RWPE1 (cell line): ENCODE results near the gene SLC48A1.
A peak's percentile ranks its signal among the peaks of the same experiment; 100 is the strongest.

Experiments used
- CTCF ChIA-PET: fragments of 350-600 bp; sonication (Branson Sonifier 250); formaldehyde crosslinking; extraction: SDS; loops from one replicate; lab custom pipeline; 2021; lab: Yijun Ruan, JAX
- POLR2A ChIA-PET: fragments of 400-600 bp; formaldehyde crosslinking; extraction: SDS; loops from one replicate; lab custom pipeline; 2020; ENCODE audit warnings: antibody characterized with exemption; ENCODE audit not compliant: low non-redundant PET; lab: Yijun Ruan, JAX
- DNase-seq: peaks from one replicate; pipeline ENCODE4 v3.0.0; 2012; ENCODE audit warnings: low spot score
- H3K27ac ChIP-seq: fragments of 450-650 bp; 2 replicates; pipeline ENCODE4 v1.5.1; 2017
- TF ChIP-seq, protein P1 (sequence below): fragments of 450-650 bp; conservative IDR thresholded peaks from 2 replicates; pipeline ENCODE4 v1.5.1; 2017; ENCODE audit warnings: low read depth, mild to moderate bottlenecking

The SLC48A1 gene

GRCh38 chr12:47789712-47790489 lies 16.9 kb downstream of the SLC48A1 start:
- TF ChIP-seq, protein P1, sequence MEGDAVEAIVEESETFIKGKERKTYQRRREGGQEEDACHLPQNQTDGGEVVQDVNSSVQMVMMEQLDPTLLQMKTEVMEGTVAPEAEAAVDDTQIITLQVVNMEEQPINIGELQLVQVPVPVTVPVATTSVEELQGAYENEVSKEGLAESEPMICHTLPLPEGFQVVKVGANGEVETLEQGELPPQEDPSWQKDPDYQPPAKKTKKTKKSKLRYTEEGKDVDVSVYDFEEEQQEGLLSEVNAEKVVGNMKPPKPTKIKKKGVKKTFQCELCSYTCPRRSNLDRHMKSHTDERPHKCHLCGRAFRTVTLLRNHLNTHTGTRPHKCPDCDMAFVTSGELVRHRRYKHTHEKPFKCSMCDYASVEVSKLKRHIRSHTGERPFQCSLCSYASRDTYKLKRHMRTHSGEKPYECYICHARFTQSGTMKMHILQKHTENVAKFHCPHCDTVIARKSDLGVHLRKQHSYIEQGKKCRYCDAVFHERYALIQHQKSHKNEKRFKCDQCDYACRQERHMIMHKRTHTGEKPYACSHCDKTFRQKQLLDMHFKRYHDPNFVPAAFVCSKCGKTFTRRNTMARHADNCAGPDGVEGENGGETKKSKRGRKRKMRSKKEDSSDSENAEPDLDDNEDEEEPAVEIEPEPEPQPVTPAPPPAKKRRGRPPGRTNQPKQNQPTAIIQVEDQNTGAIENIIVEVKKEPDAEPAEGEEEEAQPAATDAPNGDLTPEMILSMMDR = no peak
- POLR2A ChIA-PET = no interaction called here
- peak overlapping the region; percentile 51 for H3K27ac ChIP-seq
- DNase-seq = no peak
- CTCF ChIA-PET = interaction anchor here (0.6 to 2.5 kb wide), 6 partner anchors 10 to 253 kb away, joined by 3 to 9 read pairs (median 3); no protein-coding TSS in a partner anchor

- ChIA-PET POLR2A (interaction anchor here (0.5 kb wide), 1 partner anchor 42 kb away, joined by 4 read pairs; no protein-coding TSS in a partner anchor), CTCF (interaction anchor here (0.6 to 2.5 kb wide), 7 partner anchors 11 to 139 kb away, joined by 3 to 9 read pairs (median 3); no protein-coding TSS in a partner anchor)
- TF ChIP-seq, protein P1 = no peak
- no peak for DNase-seq
- H3K27ac ChIP-seq = peak overlapping the region; percentile 51
These were observed 17.8 kb downstream of the SLC48A1 start for GRCh38 chr12:47790676-47791350.

- CTCF ChIA-PET = interaction anchor here (0.6 to 2.5 kb wide), 3 partner anchors 43 to 46 kb away, joined by 3 to 9 read pairs (median 3); no protein-coding TSS in a partner anchor
- DNase-seq = no peak
- H3K27ac ChIP-seq = peak overlapping the region; percentile 51
- TF ChIP-seq, protein P1 = no peak
- POLR2A ChIA-PET = no interaction called here
These were observed 18.3 kb downstream of the SLC48A1 start for GRCh38 chr12:47791351-47791746.

GRCh38 chr12:47791874-47792273 lies 18.8 kb downstream of the SLC48A1 start:
- CTCF ChIA-PET = interaction anchor here (0.6 to 2.5 kb wide), 3 partner anchors 42 to 49 kb away, joined by 3 to 9 read pairs (median 3); no protein-coding TSS in a partner anchor
- POLR2A ChIA-PET = no interaction called here
- H3K27ac ChIP-seq = peak overlapping the region; percentile 51
- TF ChIP-seq, protein P1 = no peak
- DNase-seq = no peak

DNA sequence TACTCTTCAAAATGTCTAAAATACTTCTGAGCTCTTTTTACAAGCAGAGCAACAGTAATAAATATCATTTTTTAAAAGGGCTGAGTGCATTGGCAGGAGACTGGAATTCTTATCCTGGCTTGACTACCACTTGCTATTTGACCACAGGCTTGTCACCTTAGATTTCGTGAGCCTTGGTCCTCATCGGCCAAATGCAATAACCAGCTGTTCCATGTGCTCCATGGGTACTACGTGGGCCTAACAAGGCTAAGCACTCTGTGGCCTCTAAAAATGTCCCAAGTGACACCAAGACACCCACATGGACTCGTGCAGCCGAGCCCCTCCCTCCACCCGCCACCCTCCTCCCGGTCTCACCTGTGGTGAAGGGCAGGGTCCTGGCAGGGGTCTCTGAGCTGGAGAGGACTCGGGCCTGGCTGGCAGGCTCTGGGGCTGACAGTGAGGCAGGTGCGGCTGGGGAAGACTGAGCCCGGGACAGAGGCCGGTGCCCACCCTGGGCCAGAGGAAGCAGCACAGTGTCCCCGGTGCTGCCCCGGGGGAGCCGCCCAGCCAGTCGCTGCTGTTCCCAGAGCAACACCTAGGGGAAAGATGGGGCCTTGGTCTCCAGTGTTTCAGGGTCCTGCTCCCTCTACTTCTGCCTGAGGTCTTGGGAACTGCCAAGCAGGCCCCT lies 20.1 kb downstream of the SLC48A1 start:
- DNase-seq = no peak
- TF ChIP-seq, protein P1 = no peak
- POLR2A ChIA-PET = interaction anchor here (0.5 kb wide), 1 partner anchor 10 kb away, joined by 4 read pairs; no protein-coding TSS in a partner anchor
- peak overlapping the region; percentile 44 for H3K27ac ChIP-seq
- CTCF ChIA-PET = interaction anchor here (1.2 kb wide), 1 partner anchor 50 kb away, joined by 3 read pairs; no protein-coding TSS in a partner anchor

DNA sequence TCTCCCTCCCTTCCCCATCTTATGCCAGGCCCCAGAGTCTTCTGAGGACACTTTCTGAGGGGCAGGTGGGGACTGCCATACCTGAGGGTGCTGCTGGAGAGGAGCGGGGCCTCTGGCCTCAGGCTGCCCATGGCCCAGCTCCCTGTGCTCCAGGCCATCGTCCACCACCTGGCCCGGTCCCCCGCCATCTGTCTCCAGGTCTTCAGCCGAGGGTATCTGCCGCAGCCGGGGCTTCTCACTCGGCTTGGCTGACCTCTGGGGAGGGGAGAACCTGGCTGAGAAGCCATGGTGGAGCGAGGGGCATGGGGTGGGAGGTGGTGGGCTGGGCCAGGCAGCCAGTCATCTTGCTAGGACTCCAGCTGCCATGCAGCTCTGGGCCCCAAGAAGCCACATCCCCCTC lies 21.6 kb downstream of the SLC48A1 start:
- ChIA-PET CTCF (interaction anchor here (0.6 to 0.7 kb wide), 2 partner anchors 18 to 767 kb away, joined by 3 read pairs; no protein-coding TSS in a partner anchor), POLR2A (no interaction called here)
- H3K27ac ChIP-seq = peak overlapping the region; percentile 44
- TF ChIP-seq, protein P1 = no peak
- no peak for DNase-seq
